HepG2 (cell line): Measurements from ENCODE around the gene CPHXL. TPM values are rescaled to one million over a fixed set of nuclear protein-coding genes. Genes with fewer than 3 reads are reported as not detected.

Experiments
- DMAP1 ChIP-seq: IDR thresholded peaks from 2 replicates; pipeline ENCODE4 v1.6.1; 2016
- DPF2 ChIP-seq: sonication (generic); formaldehyde crosslinking; IDR thresholded peaks from 2 replicates; pipeline ENCODE4 v1.4.0; 2020; ENCODE audit warnings: mild to moderate bottlenecking, low read depth, missing genetic modification reagents, borderline replicate concordance
- EP300 ChIP-seq, 3 experiments: sonication (generic) in 1 of 3; formaldehyde crosslinking in 1 of 3; IDR thresholded peaks; 2 replicates each; pipeline versions ENCODE4 v1.5.1 to v1.6.1; 2011 to 2020; ENCODE audit warnings: low read depth in 2 of 3, low read length in 2 of 3, borderline replicate concordance in 1 of 3, improper control_type of control experiment in 1 of 3, mild to moderate bottlenecking in 1 of 3, missing genetic modification reagents in 1 of 3, moderate library complexity in 1 of 3
- HCFC1 ChIP-seq: fragments of 150-350 bp; IDR thresholded peaks from 2 replicates; pipeline ENCODE4 v1.6.1; 2014; ENCODE audit warnings: low read depth, low read length
- HNRNPH1 ChIP-seq: fragments of 200-400 bp; formaldehyde crosslinking; optimal IDR thresholded peaks from 2 replicates; pipeline ENCODE3; 2017; ENCODE audit warnings: mild to moderate bottlenecking, low read depth, low read length
- HOXA9 ChIP-seq: sonication (generic); formaldehyde crosslinking; IDR thresholded peaks from 2 replicates; pipeline ENCODE4 v1.8.1; 2022; ENCODE audit warnings: missing genetic modification reagents, mild to moderate bottlenecking, moderate library complexity, borderline replicate concordance
- JUND ChIP-seq: sonication (generic); formaldehyde crosslinking; IDR thresholded peaks from 2 replicates; pipeline ENCODE4 v1.8.0; 2022; ENCODE audit warnings: mild to moderate bottlenecking, missing genetic modification reagents
- KMT2B ChIP-seq: IDR thresholded peaks from 2 replicates; pipeline ENCODE4 v1.6.1; 2016; ENCODE audit warnings: missing genetic modification reagents, missing compliant biosample characterization
- LBX2 ChIP-seq: sonication (generic); formaldehyde crosslinking; IDR thresholded peaks from 2 replicates; pipeline ENCODE4 v1.5.0; 2020; ENCODE audit warnings: missing genetic modification reagents, mild to moderate bottlenecking, borderline replicate concordance
- MLLT10 ChIP-seq: sonication (generic); formaldehyde crosslinking; IDR thresholded peaks from 2 replicates; pipeline ENCODE4 v1.4.0; 2020; ENCODE audit warnings: missing genetic modification reagents
- MXD4 ChIP-seq: IDR thresholded peaks from 2 replicates; pipeline ENCODE4 v1.6.1; 2016; ENCODE audit warnings: mild to moderate bottlenecking, missing biosample characterization, missing genetic modification reagents
- RFX1 ChIP-seq: fragments of 450-650 bp; IDR thresholded peaks from 2 replicates; pipeline ENCODE4 v1.6.1; 2017
- SETDB1 ChIP-seq: sonication (generic); formaldehyde crosslinking; IDR thresholded peaks from 2 replicates; pipeline ENCODE4 v1.5.1; 2020; ENCODE audit warnings: missing genetic modification reagents, mild to moderate bottlenecking, borderline replicate concordance
- SMARCC2 ChIP-seq: fragments of 450-650 bp; IDR thresholded peaks from 2 replicates; pipeline ENCODE4 v1.6.1; 2017; ENCODE audit warnings: antibody characterized with exemption, mild to moderate bottlenecking
- SOX13 ChIP-seq, 3 experiments: fragments of 450-650 bp in 1 of 3; sonication (generic) in 1 of 3; formaldehyde crosslinking in 1 of 3; IDR thresholded peaks in 2 of 3; conservative IDR thresholded peaks in 1 of 3; 2 replicates each; pipeline versions ENCODE4 v1.5.0 to v1.6.1; 2016 to 2020; ENCODE audit warnings: antibody characterized with exemption in 1 of 3, mild to moderate bottlenecking in 1 of 3, missing compliant biosample characterization in 1 of 3, missing genetic modification reagents in 1 of 3, moderate library complexity in 1 of 3
- SP1 ChIP-seq, 2 experiments: fragments of 450-650 bp in 1 of 2; sonication (generic) in 1 of 2; formaldehyde crosslinking in 1 of 2; IDR thresholded peaks; 2 replicates each; pipeline versions ENCODE4 v1.4.0 to v1.6.1; 2016 to 2020; ENCODE audit warnings: missing genetic modification reagents in 1 of 2
- SRSF1 ChIP-seq: fragments of 200-400 bp; formaldehyde crosslinking; optimal IDR thresholded peaks from 2 replicates; pipeline ENCODE3; 2017; ENCODE audit warnings: mild to moderate bottlenecking, low read depth, low read length, moderate library complexity
- SRY ChIP-seq: sonication (generic); formaldehyde crosslinking; IDR thresholded peaks from 2 replicates; pipeline ENCODE4 v1.8.0; 2022; ENCODE audit warnings: mild to moderate bottlenecking, missing genetic modification reagents
- YEATS4 ChIP-seq: sonication (generic); formaldehyde crosslinking; IDR thresholded peaks from 2 replicates; pipeline ENCODE4 v1.4.0; 2020; ENCODE audit warnings: missing genetic modification reagents, borderline replicate concordance
- ZMYM4 ChIP-seq: sonication (generic); formaldehyde crosslinking; IDR thresholded peaks from 2 replicates; pipeline ENCODE4 v1.8.1; 2023; ENCODE audit warnings: mild to moderate bottlenecking, missing genetic modification reagents
- ZNF124 ChIP-seq: sonication (generic); formaldehyde crosslinking; IDR thresholded peaks from 2 replicates; pipeline ENCODE4 v1.4.0; 2020; ENCODE audit warnings: missing genetic modification reagents
- ZNF350 ChIP-seq: sonication (generic); formaldehyde crosslinking; IDR thresholded peaks from 2 replicates; pipeline ENCODE4 v1.4.0; 2020; ENCODE audit warnings: mild to moderate bottlenecking, low read depth, missing genetic modification reagents, borderline replicate concordance
- ZNF562 ChIP-seq: sonication (generic); formaldehyde crosslinking; IDR thresholded peaks from 2 replicates; pipeline ENCODE4 v1.8.0; 2022; ENCODE audit warnings: missing genetic modification reagents, borderline replicate concordance
- ZNF598 ChIP-seq: sonication (generic); formaldehyde crosslinking; IDR thresholded peaks from 2 replicates; pipeline ENCODE4 v1.5.1; 2020; ENCODE audit warnings: mild to moderate bottlenecking, missing genetic modification reagents, borderline replicate concordance
- polyA plus RNA-seq, 8 experiments: library from polyadenylated mRNA; depleted of rRNA in 3 of 8; stranded (reverse) in 7 of 8; unstranded in 1 of 8; fragments of >200 nt; fragmentation: Illumina TruSeq in 4 of 8; extraction: Trizol in 4 of 8; gene quantifications; 2 replicates each; pipeline versions ENCODE4 v1.2.1 to v1.2.3, GENCODE V29; 2011 to 2016; ENCODE audit warnings: low read depth in 4 of 8, missing spikeins in 1 of 8, mixed read lengths in 1 of 8; ENCODE audit not compliant: insufficient read depth in 1 of 8
- total RNA-seq, 5 experiments: library from RNA; depleted of rRNA; stranded (reverse); fragments of >200 nt; fragmentation: Illumina TruSeq; extraction: Trizol; gene quantifications; 2 replicates each; pipeline ENCODE4 v1.2.3, GENCODE V29; 2016; ENCODE audit warnings: low read depth in 1 of 5
- TF ChIP-seq, protein P1 (sequence below), 2 experiments: IDR thresholded peaks; 2 replicates each; pipeline ENCODE4 v1.6.1; 2011 to 2012; ENCODE audit warnings: low read length in 2 of 2, borderline replicate concordance in 1 of 2, low read depth in 1 of 2, mild to moderate bottlenecking in 1 of 2, moderate library complexity in 1 of 2
- TF ChIP-seq, protein P2 (sequence below): sonication (generic); formaldehyde crosslinking; IDR thresholded peaks from 2 replicates; pipeline ENCODE4 v1.5.0; 2020; ENCODE audit warnings: mild to moderate bottlenecking, missing genetic modification reagents, moderate library complexity

The CPHXL gene
- total and polyA plus RNA-seq, 2 of the 13 experiments (the other 11 are each of a cell fraction or from before 2014, with no cell fraction given) = not detected

- TF ChIP-seq, protein P1, sequence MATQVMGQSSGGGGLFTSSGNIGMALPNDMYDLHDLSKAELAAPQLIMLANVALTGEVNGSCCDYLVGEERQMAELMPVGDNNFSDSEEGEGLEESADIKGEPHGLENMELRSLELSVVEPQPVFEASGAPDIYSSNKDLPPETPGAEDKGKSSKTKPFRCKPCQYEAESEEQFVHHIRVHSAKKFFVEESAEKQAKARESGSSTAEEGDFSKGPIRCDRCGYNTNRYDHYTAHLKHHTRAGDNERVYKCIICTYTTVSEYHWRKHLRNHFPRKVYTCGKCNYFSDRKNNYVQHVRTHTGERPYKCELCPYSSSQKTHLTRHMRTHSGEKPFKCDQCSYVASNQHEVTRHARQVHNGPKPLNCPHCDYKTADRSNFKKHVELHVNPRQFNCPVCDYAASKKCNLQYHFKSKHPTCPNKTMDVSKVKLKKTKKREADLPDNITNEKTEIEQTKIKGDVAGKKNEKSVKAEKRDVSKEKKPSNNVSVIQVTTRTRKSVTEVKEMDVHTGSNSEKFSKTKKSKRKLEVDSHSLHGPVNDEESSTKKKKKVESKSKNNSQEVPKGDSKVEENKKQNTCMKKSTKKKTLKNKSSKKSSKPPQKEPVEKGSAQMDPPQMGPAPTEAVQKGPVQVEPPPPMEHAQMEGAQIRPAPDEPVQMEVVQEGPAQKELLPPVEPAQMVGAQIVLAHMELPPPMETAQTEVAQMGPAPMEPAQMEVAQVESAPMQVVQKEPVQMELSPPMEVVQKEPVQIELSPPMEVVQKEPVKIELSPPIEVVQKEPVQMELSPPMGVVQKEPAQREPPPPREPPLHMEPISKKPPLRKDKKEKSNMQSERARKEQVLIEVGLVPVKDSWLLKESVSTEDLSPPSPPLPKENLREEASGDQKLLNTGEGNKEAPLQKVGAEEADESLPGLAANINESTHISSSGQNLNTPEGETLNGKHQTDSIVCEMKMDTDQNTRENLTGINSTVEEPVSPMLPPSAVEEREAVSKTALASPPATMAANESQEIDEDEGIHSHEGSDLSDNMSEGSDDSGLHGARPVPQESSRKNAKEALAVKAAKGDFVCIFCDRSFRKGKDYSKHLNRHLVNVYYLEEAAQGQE (IDR thresholded peaks at IDR 0.05; ENCODE audit: borderline replicate concordance in 1 of 2, low read depth in 1 of 2, low read length in 2 of 2) = no peak
- TF ChIP-seq EP300 (IDR thresholded peaks at IDR 0.05; ENCODE audit: low read depth in 2 of 2, low read length in 2 of 2) = peak in 1 of 2 experiments; percentile 65; a peak in 1 of 4 replicates
- no peak for TF ChIP-seq EP300 (CRISPR knock-in tag; IDR thresholded peaks at IDR 0.05; ENCODE audit: borderline replicate concordance)
- TF ChIP-seq SP1 (IDR thresholded peaks at IDR 0.05) = no peak
- no peak for TF ChIP-seq SP1 (CRISPR knock-in tag; IDR thresholded peaks at IDR 0.05)
- TF ChIP-seq, protein P2, sequence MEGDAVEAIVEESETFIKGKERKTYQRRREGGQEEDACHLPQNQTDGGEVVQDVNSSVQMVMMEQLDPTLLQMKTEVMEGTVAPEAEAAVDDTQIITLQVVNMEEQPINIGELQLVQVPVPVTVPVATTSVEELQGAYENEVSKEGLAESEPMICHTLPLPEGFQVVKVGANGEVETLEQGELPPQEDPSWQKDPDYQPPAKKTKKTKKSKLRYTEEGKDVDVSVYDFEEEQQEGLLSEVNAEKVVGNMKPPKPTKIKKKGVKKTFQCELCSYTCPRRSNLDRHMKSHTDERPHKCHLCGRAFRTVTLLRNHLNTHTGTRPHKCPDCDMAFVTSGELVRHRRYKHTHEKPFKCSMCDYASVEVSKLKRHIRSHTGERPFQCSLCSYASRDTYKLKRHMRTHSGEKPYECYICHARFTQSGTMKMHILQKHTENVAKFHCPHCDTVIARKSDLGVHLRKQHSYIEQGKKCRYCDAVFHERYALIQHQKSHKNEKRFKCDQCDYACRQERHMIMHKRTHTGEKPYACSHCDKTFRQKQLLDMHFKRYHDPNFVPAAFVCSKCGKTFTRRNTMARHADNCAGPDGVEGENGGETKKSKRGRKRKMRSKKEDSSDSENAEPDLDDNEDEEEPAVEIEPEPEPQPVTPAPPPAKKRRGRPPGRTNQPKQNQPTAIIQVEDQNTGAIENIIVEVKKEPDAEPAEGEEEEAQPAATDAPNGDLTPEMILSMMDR (CRISPR knock-in tag) = no peak
- no peak for TF ChIP-seq SOX13 (IDR thresholded peaks at IDR 0.05)
- TF ChIP-seq SOX13 (CRISPR knock-in tag; conservative IDR thresholded peaks at IDR 0.05 in 1 of 2, IDR thresholded peaks at IDR 0.05 in 1 of 2) = peak in 1 of 2 experiments; percentile 25; a peak in 1 of 4 replicates
- TF ChIP-seq SRY = no peak
- no peak for TF ChIP-seq SMARCC2
- TF ChIP-seq ZNF350 (CRISPR knock-in tag) = no peak
- no peak for TF ChIP-seq ZNF124
- TF ChIP-seq HNRNPH1 = no peak
- no peak for TF ChIP-seq SETDB1
- 0 out of 2 replicates have a peak, but pooled peaks have one; percentile 19 for TF ChIP-seq YEATS4 (CRISPR knock-in tag)
- TF ChIP-seq LBX2 (CRISPR knock-in tag) = no peak
- no peak for TF ChIP-seq SRSF1
- peak; percentile 24; the same call in 1 of the 2 replicates for TF ChIP-seq DMAP1 (CRISPR knock-in tag)
- no peak for TF ChIP-seq ZNF562 (CRISPR knock-in tag)
- no peak for TF ChIP-seq HCFC1
- no peak for TF ChIP-seq MXD4 (CRISPR knock-in tag)
- TF ChIP-seq ZNF598 (CRISPR knock-in tag) = no peak
- no peak for TF ChIP-seq RFX1
- TF ChIP-seq HOXA9 = no peak
- TF ChIP-seq JUND (CRISPR knock-in tag) = no peak
- TF ChIP-seq KMT2B = no peak
- no peak for TF ChIP-seq MLLT10 (CRISPR knock-in tag)
- peak; percentile 43; the same call in 1 of the 2 replicates for TF ChIP-seq ZMYM4 (CRISPR knock-in tag)
- no peak for TF ChIP-seq DPF2 (CRISPR knock-in tag)
Observed at GRCh38 chr16:75682308-75682707, 44.0 kb downstream of the CPHXL start (continued).
